ENCODE data around the gene NXN.

DNA sequence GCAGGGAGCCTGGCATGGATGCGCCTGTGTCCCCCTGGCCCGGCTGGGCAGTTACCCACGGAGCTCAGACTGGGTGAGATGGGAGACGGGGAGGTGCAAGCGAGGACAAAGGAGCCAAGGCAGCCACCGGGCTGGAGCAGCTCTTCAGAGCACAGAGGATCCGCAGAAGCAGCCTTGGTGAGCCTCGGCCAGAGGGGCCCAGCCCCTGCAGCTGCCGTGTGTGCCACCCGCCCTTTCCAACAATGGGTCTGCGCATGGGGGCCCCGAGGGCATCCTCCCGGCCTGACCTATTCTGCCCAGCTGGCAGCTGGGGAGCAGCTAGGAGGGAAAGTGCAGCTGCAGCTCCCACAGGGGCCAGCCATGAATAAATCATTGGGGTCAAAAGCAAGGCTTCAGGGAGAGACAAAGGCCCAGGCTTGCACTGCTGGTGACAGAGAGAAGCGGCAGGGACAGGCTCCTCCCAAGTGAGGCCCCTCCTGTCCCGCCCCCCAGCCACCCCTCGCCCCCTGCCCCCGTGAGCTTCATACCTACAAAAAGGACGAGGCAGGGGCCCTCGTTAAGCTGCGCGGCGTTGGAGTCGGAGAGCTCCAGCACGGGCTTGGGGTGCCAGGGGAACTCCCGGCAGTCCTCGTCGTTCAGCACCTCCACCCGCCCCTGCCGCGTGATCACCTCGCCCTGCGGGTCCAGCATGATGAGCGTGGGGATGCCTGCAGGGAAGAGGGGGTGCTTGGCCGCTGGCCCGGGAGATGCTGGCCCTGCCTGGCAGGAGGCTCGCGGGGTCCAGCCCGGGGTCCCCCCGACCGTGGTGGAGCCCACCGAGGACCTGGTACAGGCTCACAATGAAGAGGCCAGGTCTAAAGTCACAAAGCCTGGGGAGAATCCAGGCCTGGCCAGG lies 174.8 kb downstream of the NXN start:
- TF ChIP-seq, protein P1, sequence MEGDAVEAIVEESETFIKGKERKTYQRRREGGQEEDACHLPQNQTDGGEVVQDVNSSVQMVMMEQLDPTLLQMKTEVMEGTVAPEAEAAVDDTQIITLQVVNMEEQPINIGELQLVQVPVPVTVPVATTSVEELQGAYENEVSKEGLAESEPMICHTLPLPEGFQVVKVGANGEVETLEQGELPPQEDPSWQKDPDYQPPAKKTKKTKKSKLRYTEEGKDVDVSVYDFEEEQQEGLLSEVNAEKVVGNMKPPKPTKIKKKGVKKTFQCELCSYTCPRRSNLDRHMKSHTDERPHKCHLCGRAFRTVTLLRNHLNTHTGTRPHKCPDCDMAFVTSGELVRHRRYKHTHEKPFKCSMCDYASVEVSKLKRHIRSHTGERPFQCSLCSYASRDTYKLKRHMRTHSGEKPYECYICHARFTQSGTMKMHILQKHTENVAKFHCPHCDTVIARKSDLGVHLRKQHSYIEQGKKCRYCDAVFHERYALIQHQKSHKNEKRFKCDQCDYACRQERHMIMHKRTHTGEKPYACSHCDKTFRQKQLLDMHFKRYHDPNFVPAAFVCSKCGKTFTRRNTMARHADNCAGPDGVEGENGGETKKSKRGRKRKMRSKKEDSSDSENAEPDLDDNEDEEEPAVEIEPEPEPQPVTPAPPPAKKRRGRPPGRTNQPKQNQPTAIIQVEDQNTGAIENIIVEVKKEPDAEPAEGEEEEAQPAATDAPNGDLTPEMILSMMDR (IDR thresholded peaks at IDR 0.05): no peak
- TF ChIP-seq POLR2A (IDR thresholded peaks at IDR 0.05): no peak
